Measurements from ENCODE around the gene NHLRC3.
"Not testable (repeated sequence)": the region's sequence is repeated elsewhere in the genome, so short reads cannot be mapped to it uniquely, and the experiment has no call there.

NHLRC3 gene

GRCh38 chr13:39047560-39047959 is 9.3 kb downstream of the NHLRC3 start:
- no peak for DNase-seq

GRCh38 chr13:39048806-39049205 is 10.6 kb downstream of the NHLRC3 start:
- no peak for DNase-seq

- DNase-seq: no peak
Observed at GRCh38 chr13:39049274-39049673, 11.0 kb downstream of the NHLRC3 start.

GRCh38 chr13:39051157-39051556 is 12.9 kb downstream of the NHLRC3 start:
- no peak for DNase-seq

GRCh38 chr13:39052944-39053343 is 14.7 kb downstream of the NHLRC3 start:
- no peak for DNase-seq

GRCh38 chr13:39054112-39054511 is 15.9 kb downstream of the NHLRC3 start:
- DNase-seq: no peak

- no peak for DNase-seq
Observed at GRCh38 chr13:39056018-39056417, 17.8 kb downstream of the NHLRC3 start.

GRCh38 chr13:39058040-39058439 is 19.8 kb downstream of the NHLRC3 start:
- DNase-seq: no peak

- no peak for DNase-seq
Observed at GRCh38 chr13:39062004-39062403, 23.7 kb downstream of the NHLRC3 start.

- DNase-seq: no peak
Observed at GRCh38 chr13:39072842-39073241, 34.6 kb downstream of the NHLRC3 start.

GRCh38 chr13:39073983-39074382 is 35.7 kb downstream of the NHLRC3 start:
- no peak for DNase-seq

GRCh38 chr13:39086251-39086945 is 48.1 kb downstream of the NHLRC3 start:
- DNase-seq: not testable (repeated sequence)

- no peak for DNase-seq
Observed at GRCh38 chr13:39091586-39091985, 53.3 kb downstream of the NHLRC3 start.

- DNase-seq: no peak
Observed at GRCh38 chr13:39095500-39095899, 57.2 kb downstream of the NHLRC3 start.

GRCh38 chr13:39099231-39099630 is 61.0 kb downstream of the NHLRC3 start:
- DNase-seq: no peak

Data from NCI-H2029 (cell line).